Activated CD8-positive, alpha-beta memory T cell treated with anti-CD3 and anti-CD28 coated beads, Interleukin-2, amount 10 ng/mL, durations not matched to agents 7 days and 5 days (primary cell): ENCODE data around the gene ROBO2. TPM values are rescaled to one million over a fixed set of nuclear protein-coding genes. Genes with fewer than 3 reads are reported as not detected.

Experiments
- ATAC-seq: fragments of 150-1000 bp; cut with Tn5 transposase; one replicate; pipeline ENCODE4 v1.10.0; 2021; ENCODE audit warnings: moderate library complexity
- CTCF ChIA-PET: fragments of 350-600 bp; sonication (Branson Sonifier 250); formaldehyde crosslinking; loops from one replicate; lab custom pipeline; 2021; ENCODE audit warnings: antibody characterized with exemption; lab: Charles Lee
- DNase-seq: peaks from one replicate; pipeline ENCODE4 v3.0.0-alpha.2; 2020
- H3K27ac Mint-ChIP-seq: one replicate; pipeline ENCODE4 v1.8.0; 2021; ENCODE audit warnings: mild to moderate bottlenecking, mixed read lengths
- H3K27me3 Mint-ChIP-seq: one replicate; pipeline ENCODE4 v1.8.0; 2021; ENCODE audit warnings: mixed read lengths
- H3K36me3 Mint-ChIP-seq: one replicate; pipeline ENCODE4 v1.8.0; 2021; ENCODE audit warnings: mild to moderate bottlenecking, mixed read lengths
- H3K4me1 Mint-ChIP-seq: one replicate; pipeline ENCODE4 v1.8.0; 2021; ENCODE audit warnings: mixed read lengths
- H3K4me3 Mint-ChIP-seq: one replicate; pipeline ENCODE4 v1.8.0; 2021; ENCODE audit warnings: mild to moderate bottlenecking, moderate library complexity, mixed read lengths
- H3K9me3 Mint-ChIP-seq: one replicate; pipeline ENCODE4 v1.8.0; 2022; ENCODE audit warnings: low read depth, mixed read lengths
- total RNA-seq, 2 experiments: library from RNA; stranded (reverse); gene quantifications; one replicate each; pipeline ENCODE4 v1.2.3, GENCODE V29; 2021

The ROBO2 gene
- total RNA-seq, 2 experiments from 2014 or later, result not detected

- Mint-ChIP-seq H3K27ac (no peak overlapping the region), H3K4me3 (no peak overlapping the region), H3K9me3 (peaks cover 2% of the 10 kb centered on the region), H3K4me1 (no peaks in the 10 kb centered on the region), H3K27me3 (no peaks in the 10 kb centered on the region), H3K36me3 (no peaks in the 10 kb centered on the region)
- DNase-seq (no peak), ATAC-seq (no peak)
- CTCF ChIA-PET, result no interaction called here
These were observed 537.4 kb downstream of the ROBO2 start for GRCh38 chr3:77577264-77577663.

- ATAC-seq (no peak), DNase-seq (no peak)
- Mint-ChIP-seq H3K9me3 (peaks cover 8% of the 10 kb centered on the region), H3K36me3 (no peaks in the 10 kb centered on the region), H3K27ac (no peak overlapping the region), H3K27me3 (no peaks in the 10 kb centered on the region), H3K4me1 (no peaks in the 10 kb centered on the region), H3K4me3 (no peak overlapping the region)
- CTCF ChIA-PET, result no interaction called here
These were observed 546.3 kb downstream of the ROBO2 start for GRCh38 chr3:77586216-77586615.

- H3K4me3 Mint-ChIP-seq, result no peak overlapping the region
- no peaks in the 10 kb centered on the region for H3K27me3 Mint-ChIP-seq
- CTCF ChIA-PET, result no interaction called here
- H3K9me3 Mint-ChIP-seq, result peaks cover 3% of the 10 kb centered on the region
- no peaks in the 10 kb centered on the region for H3K4me1 Mint-ChIP-seq
- H3K27ac Mint-ChIP-seq, result no peak overlapping the region
- H3K36me3 Mint-ChIP-seq, result no peaks in the 10 kb centered on the region
- ATAC-seq (no peak), DNase-seq (no peak)
These were observed 549.0 kb downstream of the ROBO2 start for GRCh38 chr3:77588863-77589262.

- no peaks in the 10 kb centered on the region for H3K36me3 Mint-ChIP-seq
- H3K4me1 Mint-ChIP-seq, result no peaks in the 10 kb centered on the region
- H3K9me3 Mint-ChIP-seq, result peaks cover 3% of the 10 kb centered on the region
These were observed 550.3 kb downstream of the ROBO2 start for GRCh38 chr3:77590191-77590590.

GRCh38 chr3:77595371-77595870, 555.5 kb downstream of the ROBO2 start:
- H3K4me1 Mint-ChIP-seq, result no peaks in the 10 kb centered on the region
- DNase-seq (no peak), ATAC-seq (no peak)
- no peaks in the 10 kb centered on the region for H3K27me3 Mint-ChIP-seq
- H3K9me3 Mint-ChIP-seq, result peaks cover 6% of the 10 kb centered on the region
- H3K4me3 Mint-ChIP-seq, result no peak overlapping the region
- no peak overlapping the region for H3K27ac Mint-ChIP-seq
- H3K36me3 Mint-ChIP-seq, result no peaks in the 10 kb centered on the region
- CTCF ChIA-PET, result no interaction called here

More at GRCh38 chr3:77590191-77590590, 550.3 kb downstream of the ROBO2 start:
- CTCF ChIA-PET, result no interaction called here
- DNase-seq (no peak), ATAC-seq (no peak)
- H3K4me3 Mint-ChIP-seq, result no peak overlapping the region
- no peak overlapping the region for H3K27ac Mint-ChIP-seq
- no peaks in the 10 kb centered on the region for H3K27me3 Mint-ChIP-seq

GRCh38 chr3:77599948-77600347, 560.0 kb downstream of the ROBO2 start:
- H3K9me3 Mint-ChIP-seq, result peaks cover 8% of the 10 kb centered on the region
- no peaks in the 10 kb centered on the region for H3K36me3 Mint-ChIP-seq
- no peak for ATAC-seq
- H3K27ac Mint-ChIP-seq, result no peak overlapping the region
- H3K27me3 Mint-ChIP-seq, result no peaks in the 10 kb centered on the region
- CTCF ChIA-PET, result no interaction called here
- no peaks in the 10 kb centered on the region for H3K4me1 Mint-ChIP-seq
- DNase-seq, result no peak
- H3K4me3 Mint-ChIP-seq, result no peak overlapping the region

- Mint-ChIP-seq H3K9me3 (peaks cover 6% of the 10 kb centered on the region), H3K4me3 (no peak overlapping the region), H3K27ac (no peak overlapping the region), H3K27me3 (no peaks in the 10 kb centered on the region), H3K36me3 (no peaks in the 10 kb centered on the region), H3K4me1 (no peaks in the 10 kb centered on the region)
- DNase-seq (no peak), ATAC-seq (no peak)
- CTCF ChIA-PET, result no interaction called here
These were observed 562.0 kb downstream of the ROBO2 start for GRCh38 chr3:77601823-77602415.

- CTCF ChIA-PET, result no interaction called here
- ATAC-seq (no peak), DNase-seq (no peak)
- Mint-ChIP-seq H3K27ac (no peak overlapping the region), H3K4me1 (no peaks in the 10 kb centered on the region), H3K36me3 (no peaks in the 10 kb centered on the region), H3K27me3 (no peaks in the 10 kb centered on the region), H3K9me3 (peaks cover 2% of the 10 kb centered on the region), H3K4me3 (no peak overlapping the region)
These were observed 562.8 kb downstream of the ROBO2 start for GRCh38 chr3:77602722-77603121.

GRCh38 chr3:77605308-77605707, 565.4 kb downstream of the ROBO2 start:
- no peak for DNase-seq
- no peak overlapping the region for H3K27ac Mint-ChIP-seq
- ATAC-seq, result no peak
- no peak overlapping the region for H3K4me3 Mint-ChIP-seq
- no peaks in the 10 kb centered on the region for H3K27me3 Mint-ChIP-seq
- peaks cover 4% of the 10 kb centered on the region for H3K9me3 Mint-ChIP-seq
- no peaks in the 10 kb centered on the region for H3K4me1 Mint-ChIP-seq
- H3K36me3 Mint-ChIP-seq, result no peaks in the 10 kb centered on the region
- CTCF ChIA-PET, result no interaction called here

GRCh38 chr3:77605865-77606264, 566.0 kb downstream of the ROBO2 start:
- Mint-ChIP-seq H3K27ac (no peak overlapping the region), H3K4me3 (no peak overlapping the region), H3K4me1 (no peaks in the 10 kb centered on the region), H3K9me3 (peaks cover 4% of the 10 kb centered on the region), H3K36me3 (no peaks in the 10 kb centered on the region), H3K27me3 (no peaks in the 10 kb centered on the region)
- DNase-seq, result no peak
- no peak for ATAC-seq
- CTCF ChIA-PET, result no interaction called here

GRCh38 chr3:77606372-77606771, 566.5 kb downstream of the ROBO2 start:
- no peak overlapping the region for H3K27ac Mint-ChIP-seq
- peaks cover 4% of the 10 kb centered on the region for H3K9me3 Mint-ChIP-seq
- no peaks in the 10 kb centered on the region for H3K27me3 Mint-ChIP-seq
- no peaks in the 10 kb centered on the region for H3K36me3 Mint-ChIP-seq
- no peak overlapping the region for H3K4me3 Mint-ChIP-seq
- CTCF ChIA-PET, result no interaction called here
- ATAC-seq, result no peak
- no peak for DNase-seq
- H3K4me1 Mint-ChIP-seq, result no peaks in the 10 kb centered on the region

GRCh38 chr3:77618686-77619085, 578.8 kb downstream of the ROBO2 start:
- Mint-ChIP-seq H3K27ac (no peak overlapping the region), H3K36me3 (no peaks in the 10 kb centered on the region), H3K9me3 (peaks cover 6% of the 10 kb centered on the region), H3K4me1 (no peaks in the 10 kb centered on the region), H3K27me3 (no peaks in the 10 kb centered on the region), H3K4me3 (no peak overlapping the region)
- ATAC-seq (no peak), DNase-seq (no peak)
- CTCF ChIA-PET, result no interaction called here

GRCh38 chr3:77620009-77620408, 580.1 kb downstream of the ROBO2 start:
- no peaks in the 10 kb centered on the region for H3K4me1 Mint-ChIP-seq
- CTCF ChIA-PET, result no interaction called here

GRCh38 chr3:77623500-77623899, 583.6 kb downstream of the ROBO2 start:
- Mint-ChIP-seq H3K9me3 (peaks cover 9% of the 10 kb centered on the region), H3K4me3 (no peak overlapping the region), H3K36me3 (no peaks in the 10 kb centered on the region), H3K27ac (no peak overlapping the region), H3K4me1 (no peaks in the 10 kb centered on the region), H3K27me3 (no peaks in the 10 kb centered on the region)
- DNase-seq, result no peak
- no peak for ATAC-seq
- CTCF ChIA-PET, result no interaction called here

More at GRCh38 chr3:77620009-77620408, 580.1 kb downstream of the ROBO2 start:
- DNase-seq (no peak), ATAC-seq (no peak)
- no peak overlapping the region for H3K4me3 Mint-ChIP-seq
- H3K9me3 Mint-ChIP-seq, result peaks cover 10% of the 10 kb centered on the region
- no peak overlapping the region for H3K27ac Mint-ChIP-seq
- no peaks in the 10 kb centered on the region for H3K36me3 Mint-ChIP-seq
- H3K27me3 Mint-ChIP-seq, result no peaks in the 10 kb centered on the region
